Heart right ventricle (tissue), 16 donors: ENCODE results near the gene FLAD1. TPM values are rescaled to one million over a fixed set of nuclear protein-coding genes. Genes with fewer than 3 reads are reported as not detected.
A peak's percentile ranks its signal among the peaks of the same experiment; 100 is the strongest.

Experiments used
- ATAC-seq, 8 donors: fragments of 200-7000 bp; cut with Tn5 transposase; one replicate each; pipeline ENCODE4 v1.9.1; 2020; ENCODE audit warnings: mild to moderate bottlenecking in 8 of 8, moderate library complexity in 8 of 8, moderate number of reproducible peaks in 1 of 8
- DNase-seq, 2 donors: peaks; one replicate each; pipeline ENCODE4 v3.0.0-alpha.2; 2020
- H3K27ac ChIP-seq, 10 donors: fragments of 200-600 bp; sonication (generic) in 2 of 10; one replicate each; pipeline versions ENCODE4 v1.5.0 to v1.8.0; 2020 to 2022; ENCODE audit warnings: mild to moderate bottlenecking in 3 of 10
- H3K27me3 ChIP-seq, 7 donors: fragments of 200-600 bp; one replicate each; pipeline ENCODE4 v1.8.0; 2021 to 2022; ENCODE audit warnings: mild to moderate bottlenecking in 2 of 7
- H3K36me3 ChIP-seq, 9 donors: fragments of 200-600 bp; sonication (generic) in 1 of 9; one replicate each; pipeline versions ENCODE4 v1.5.0 to v1.8.0; 2020 to 2022; ENCODE audit warnings: mild to moderate bottlenecking in 2 of 9
- H3K4me1 ChIP-seq, 9 donors: fragments of 200-600 bp; sonication (generic) in 1 of 9; one replicate each; pipeline versions ENCODE4 v1.5.0 to v1.8.0; 2020 to 2022; ENCODE audit warnings: mild to moderate bottlenecking in 4 of 9
- H3K4me3 ChIP-seq, 10 donors: fragments of 200-600 bp; sonication (generic) in 2 of 10; one replicate each; pipeline versions ENCODE4 v1.5.0 to v1.8.0; 2020 to 2022; ENCODE audit warnings: mild to moderate bottlenecking in 7 of 10, moderate library complexity in 2 of 10
- H3K9me3 ChIP-seq, 11 donors: fragments of 200-600 bp in 10 of 11; sonication (generic) in 2 of 11; one replicate each; pipeline versions ENCODE4 v1.5.0 to v1.8.0; 2013 to 2022; ENCODE audit warnings: mild to moderate bottlenecking in 2 of 11, control low read depth in 1 of 11, moderate library complexity in 1 of 11
- WGBS, 2 donors: extraction: QIAGEN DNeasy Blood & Tissue Kit; methylation state at CpG; one replicate each; pipeline ENCODE4 v1.1.7; 2013; ENCODE audit warnings: inconsistent platforms in 1 of 2; 5-methylcytosine and 5-hydroxymethylcytosine counted together
- intact Hi-C, 10 donors: fragments of 100-400 bp; cut with DNase I; formaldehyde crosslinking; loops; one replicate each; pipeline versions ENCODE4 v1.11.1 to v1.14.2; 2022
- polyA plus RNA-seq, 2 donors: library from polyadenylated mRNA; stranded (reverse); fragments of 200-250 nt; gene quantifications; one replicate each; pipeline ENCODE4 v1.2.3, GENCODE V29; 2013
- total RNA-seq, 10 donors: library from RNA; stranded (reverse); fragmentation: NEBNext Ultra II Directional in 3 of 10; extraction: Animal tissue kit (Norgen Biotek cat#: 25700) in 3 of 10; gene quantifications; one replicate each; pipeline versions ENCODE4 v1.2.1 to v1.2.4, GENCODE V29; 2021 to 2023
- TF ChIP-seq, protein P1 (sequence below), 9 donors: fragments of 200-600 bp; sonication (generic) in 2 of 9; IDR thresholded peaks; one replicate each; pipeline versions ENCODE4 v1.5.0 to v1.8.0; 2021 to 2022; ENCODE audit warnings: antibody characterized with exemption in 9 of 9, mild to moderate bottlenecking in 5 of 9, moderate library complexity in 1 of 9
- donor health status: Arrhythmogenic right ventricular cardiomyopathy.
- donor health status: ischemic (EF 13 %, LVEDD 7.1; RV severe dilation, severe dysfunction).
- donor health status: healthy with polysubstance abuse.
- donor health status: DM: no; HTN: yes; CAD: no.
- donor health status: DM: no; HTN: no; CAD: no.
- donor health status: ischemic (EF 25% LVEDD 6.9; RV normal size, moderate dysfunction).
- donor health status: ischemic (EF 25% LVEDD 5.7; RV mildly dilated, moderate dysfunction).
- donor health status: healthy.
- donor health status: DM: yes; HTN: yes; CAD: no.
- donor health status: Ischemic cardiomyopathy.
- donor health status: ischemic (EF 35%, LVEDD 5.7; RV mildly dilated, moderate dysfunction).
- donor health status: nonischemic (EF 11% LVEDD 7.7; RV severe dilation, severe dysfunction).
- donor health status: DM: yes; HTN: yes; CAD: no.
- donor health status: PGD.
- donor health status: ischemic (EF 29% LVEDD 5.4; RV normal size, mild dysfunction).
- donor health status: nonischemic (EF 23%, LVEDD 6.1; RV moderate dilation, normal function).

FLAD1 gene
- total and polyA plus RNA-seq, 12 donors, result 20.1 to 41.6 (median 25.0) TPM

DNA sequence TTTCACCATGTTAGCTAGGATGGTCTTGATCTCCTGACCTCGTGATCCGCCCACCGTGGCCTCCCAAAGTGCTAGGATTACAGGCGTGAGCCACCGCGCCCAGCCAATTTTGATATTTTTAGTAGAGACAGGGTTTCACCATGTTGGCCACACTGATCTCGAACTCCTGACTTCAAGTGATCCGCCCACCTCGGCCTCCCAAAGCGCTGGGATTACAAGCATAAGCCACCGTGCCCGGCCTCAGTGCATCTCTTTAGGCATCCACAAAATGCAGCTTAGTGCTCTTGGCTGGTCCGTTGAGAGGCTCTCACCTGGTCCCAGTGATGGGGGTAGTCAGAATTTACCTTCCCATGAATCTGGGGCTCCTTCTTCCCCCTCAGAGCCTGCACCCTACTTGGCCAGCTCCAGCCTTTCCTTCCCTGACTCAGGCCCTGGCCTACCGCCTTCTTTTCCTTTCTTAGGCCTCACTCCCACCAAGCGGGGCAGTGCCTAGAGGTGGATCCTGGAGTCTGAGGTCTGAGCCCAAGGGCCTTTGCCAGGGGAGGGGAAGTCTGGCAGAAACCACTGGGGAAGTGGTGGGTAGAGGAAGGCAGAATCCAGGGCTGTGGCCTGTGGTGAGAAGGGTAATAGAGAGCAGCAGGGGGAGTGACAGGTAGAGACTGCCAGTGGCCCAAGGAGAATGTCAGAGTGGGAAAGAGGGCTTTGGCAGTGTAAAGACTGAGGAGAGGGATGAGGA is 14.0 kb downstream of the FLAD1 start:
- 83 to 85% methylated on average over 15 of the region's 15 CpGs for WGBS, 2 donors
- DNase-seq, result no peak
- TF ChIP-seq, protein P1, sequence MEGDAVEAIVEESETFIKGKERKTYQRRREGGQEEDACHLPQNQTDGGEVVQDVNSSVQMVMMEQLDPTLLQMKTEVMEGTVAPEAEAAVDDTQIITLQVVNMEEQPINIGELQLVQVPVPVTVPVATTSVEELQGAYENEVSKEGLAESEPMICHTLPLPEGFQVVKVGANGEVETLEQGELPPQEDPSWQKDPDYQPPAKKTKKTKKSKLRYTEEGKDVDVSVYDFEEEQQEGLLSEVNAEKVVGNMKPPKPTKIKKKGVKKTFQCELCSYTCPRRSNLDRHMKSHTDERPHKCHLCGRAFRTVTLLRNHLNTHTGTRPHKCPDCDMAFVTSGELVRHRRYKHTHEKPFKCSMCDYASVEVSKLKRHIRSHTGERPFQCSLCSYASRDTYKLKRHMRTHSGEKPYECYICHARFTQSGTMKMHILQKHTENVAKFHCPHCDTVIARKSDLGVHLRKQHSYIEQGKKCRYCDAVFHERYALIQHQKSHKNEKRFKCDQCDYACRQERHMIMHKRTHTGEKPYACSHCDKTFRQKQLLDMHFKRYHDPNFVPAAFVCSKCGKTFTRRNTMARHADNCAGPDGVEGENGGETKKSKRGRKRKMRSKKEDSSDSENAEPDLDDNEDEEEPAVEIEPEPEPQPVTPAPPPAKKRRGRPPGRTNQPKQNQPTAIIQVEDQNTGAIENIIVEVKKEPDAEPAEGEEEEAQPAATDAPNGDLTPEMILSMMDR (IDR thresholded peaks at IDR 0.05), result no peak

GRCh38 chr1:154998201-154998780 is 15.1 kb downstream of the FLAD1 start:
- ATAC-seq (no peak), DNase-seq (no peak)
- H3K27me3 ChIP-seq, result no peaks in the 10 kb centered on the region
- peaks cover 0 to under 1% (median 0%) of the 10 kb centered on the region in 9 donors for H3K36me3 ChIP-seq
- 73 to 84% methylated on average over 15 to 16 of the region's 16 CpGs for WGBS, 2 donors
- no peak overlapping the region for H3K4me3 ChIP-seq
- intact Hi-C loops, result loop anchor here in 6 of 10 donors (2.0 to 5.0 kb wide), 2 partner anchors 15 to 36 kb away; partner anchors contain the start of genes PYGO2 (in 6 of the 6) and FLAD1 (in 1 of the 6)
- TF ChIP-seq, protein P1 (IDR thresholded peaks at IDR 0.05), result no peak
- H3K9me3 ChIP-seq, result no peaks in the 10 kb centered on the region
- H3K4me1 ChIP-seq, result peaks cover 8 to 51% (median 18%) of the 10 kb centered on the region in 9 donors
- no peak overlapping the region for H3K27ac ChIP-seq

More for the DNA sequence above, 14.0 kb downstream of the FLAD1 start:
- no peaks in the 10 kb centered on the region for H3K9me3 ChIP-seq
- peaks cover 0 to 9% (median 0%) of the 10 kb centered on the region in 9 donors for H3K36me3 ChIP-seq
- ATAC-seq, result no peak
- intact Hi-C loops, result loop anchor here in 6 of 10 donors (5.0 kb wide), 1 partner anchor 35 kb away; the partner anchor contains the start of gene PYGO2 (in 6 of the 6)
- H3K4me1 ChIP-seq, result peaks cover 8 to 51% (median 18%) of the 10 kb centered on the region in 9 donors
- H3K4me3 ChIP-seq, result no peak overlapping the region
- no peak overlapping the region for H3K27ac ChIP-seq
- H3K27me3 ChIP-seq, result no peaks in the 10 kb centered on the region

DNA sequence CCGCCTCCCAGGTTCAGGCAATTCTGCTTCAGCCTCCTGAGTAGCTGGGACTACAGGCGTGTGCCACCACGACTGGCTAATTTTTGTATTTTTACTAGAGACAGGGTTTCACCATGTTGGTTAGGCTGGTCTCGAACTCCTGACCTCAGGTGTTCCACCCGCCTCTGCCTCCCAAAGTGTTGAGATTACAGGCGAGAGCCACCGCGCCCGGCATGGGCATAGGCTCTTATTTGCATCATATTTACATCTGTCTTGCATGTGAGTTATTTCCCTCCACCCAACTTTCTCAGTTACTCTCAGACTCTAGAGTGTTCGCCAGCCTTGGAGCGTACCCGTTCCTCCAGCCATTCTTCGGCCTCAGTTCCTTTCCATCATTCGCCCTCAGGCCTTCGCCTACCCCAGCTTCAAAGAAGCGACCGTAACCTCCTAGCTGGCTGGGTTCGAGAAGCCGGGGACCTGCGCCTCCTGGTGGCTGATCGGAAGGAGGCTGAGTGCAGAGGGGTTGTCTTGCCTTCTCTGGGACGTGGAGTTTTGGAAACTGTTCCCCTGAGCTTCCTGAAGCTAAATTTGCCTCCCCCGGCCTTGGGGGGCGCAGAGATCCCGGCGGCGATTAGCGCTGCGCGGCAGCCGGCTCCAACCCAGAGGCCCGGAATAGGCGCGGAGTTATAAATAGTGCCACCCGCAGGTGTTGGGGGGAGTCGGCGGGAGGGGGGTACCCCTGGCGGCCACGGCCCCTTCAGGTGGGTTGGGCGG is 15.8 kb downstream of the FLAD1 start:
- intact Hi-C loops, result loop anchor here in 6 of 10 donors (2.0 to 5.0 kb wide), 2 partner anchors 16 to 37 kb away; partner anchors contain the start of genes PYGO2 (in 6 of the 6) and FLAD1 (in 1 of the 6)
- Histone ChIP-seq H3K4me3 (peak overlapping the region in 9 of 10 donors; percentile 50 to 97 (median 91)), H3K27ac (peak overlapping the region in 9 of 10 donors; percentile 10 to 98 (median 95))

More for the DNA sequence above, 15.8 kb downstream of the FLAD1 start:
- peak; percentile 69 to 77 for DNase-seq
- no peak for ATAC-seq
- 12% methylated on average over 40 of the region's 40 CpGs for WGBS, 2 donors
- peaks cover 10 to 52% (median 21%) of the 10 kb centered on the region in 9 donors for H3K4me1 ChIP-seq
- TF ChIP-seq, protein P1 (IDR thresholded peaks at IDR 0.05), result peak; percentile 64 to 90 (median 80)
- H3K27me3 ChIP-seq, result no peaks in the 10 kb centered on the region
- no peaks in the 10 kb centered on the region for H3K9me3 ChIP-seq
- H3K36me3 ChIP-seq, result no peaks in the 10 kb centered on the region
